HG03520 (cell line): ENCODE results near the gene GABPA.

Experiments used
- ATAC-seq: cut with Tn5 transposase; IDR thresholded peaks from one replicate; pipeline ENCODE4 v1.9.1; 2021; ENCODE audit warnings: mild to moderate bottlenecking, moderate library complexity; ENCODE audit not compliant: unreplicated experiment

Gene GABPA

DNA sequence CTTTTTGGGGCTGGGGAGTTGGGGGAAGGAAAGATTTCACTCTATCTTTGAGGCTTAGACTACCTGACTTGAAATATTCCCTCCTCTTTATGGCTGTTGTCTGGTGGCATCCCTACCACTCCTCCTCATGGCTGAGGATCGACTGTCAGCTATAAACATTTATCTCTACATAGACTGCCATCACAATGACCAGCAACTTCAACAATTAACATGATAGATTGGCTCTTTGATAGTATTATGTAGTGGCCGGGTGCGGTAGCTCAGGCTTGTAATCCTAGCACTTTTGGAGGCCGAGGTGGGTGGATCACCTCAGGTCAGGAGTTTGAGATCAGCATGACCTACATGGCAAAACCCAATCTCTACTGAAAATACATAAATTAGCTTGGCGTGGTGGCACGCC lies 72.4 kb downstream of the GABPA start:
- ATAC-seq = no peak

DNA sequence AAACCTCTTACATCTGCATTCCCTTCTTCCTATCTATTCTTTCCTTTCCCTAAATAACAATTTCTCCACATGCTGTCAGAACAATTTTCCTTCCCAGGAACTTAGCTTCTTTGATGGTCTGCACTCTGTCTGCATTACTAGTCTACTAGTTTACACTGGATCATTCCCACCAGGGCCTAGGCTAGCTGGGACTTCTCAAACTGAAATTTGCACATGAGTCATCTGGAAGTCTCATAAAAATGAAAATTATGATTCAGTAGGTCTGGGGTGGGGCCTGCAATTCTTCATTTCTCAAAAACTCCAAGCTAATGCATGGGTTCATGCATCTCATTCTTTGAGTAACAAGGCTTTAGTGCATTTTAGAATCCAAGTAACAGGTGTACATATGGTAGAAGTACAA lies 74.2 kb downstream of the GABPA start:
- ATAC-seq = no peak

DNA sequence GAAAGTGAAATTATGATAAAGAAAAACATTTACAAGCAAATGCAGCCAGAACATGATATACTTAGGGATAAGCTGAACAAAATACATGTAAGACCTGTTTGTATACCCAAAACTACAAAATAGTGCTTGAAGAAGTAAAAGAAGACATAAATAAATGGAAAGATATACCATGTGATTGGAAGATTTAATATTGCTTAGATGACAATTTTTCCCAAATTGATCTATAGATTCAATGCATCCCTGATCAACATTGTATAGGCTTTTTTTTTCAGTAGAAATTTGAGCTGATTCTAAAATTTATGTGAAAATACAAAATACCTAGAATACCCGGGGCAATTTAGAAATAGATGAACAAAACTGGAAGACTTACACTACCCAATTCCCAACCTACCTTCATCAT lies 76.4 kb downstream of the GABPA start:
- ATAC-seq = no peak

GRCh38 chr21:25813917-25814316 lies 79.1 kb downstream of the GABPA start:
- no peak for ATAC-seq

DNA sequence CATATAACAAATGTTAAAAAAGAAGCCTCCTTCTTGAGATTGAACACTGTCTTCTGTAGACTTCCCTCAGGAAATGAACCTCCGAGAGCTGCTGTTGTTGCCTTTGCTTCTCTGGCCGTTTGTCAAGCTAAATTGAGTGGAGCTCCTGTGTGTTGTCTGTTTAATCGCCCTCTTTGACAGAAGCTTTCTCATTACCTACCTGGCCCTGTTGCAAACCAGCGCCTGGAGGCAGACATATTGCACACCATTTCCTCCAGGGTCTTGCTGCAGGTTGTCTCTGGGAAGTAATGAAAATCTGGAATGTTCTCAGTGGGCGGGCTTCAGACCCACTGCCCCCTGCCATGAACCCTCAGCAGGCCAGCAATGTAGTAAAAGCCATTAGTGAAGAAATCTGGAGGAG lies 83.3 kb downstream of the GABPA start:
- ATAC-seq = no peak

- no peak for ATAC-seq
These were observed 83.8 kb downstream of the GABPA start for GRCh38 chr21:25818551-25818950.
